Peyer's patch (tissue), 4 donors: ENCODE results near the gene TPPP.

Experiments
- POLR2A ChIP-seq, 2 donors: fragments of 450-650 bp; IDR thresholded peaks; one replicate each; pipeline ENCODE4 v1.5.1; 2017; ENCODE audit warnings: antibody characterized with exemption in 2 of 2, mild to moderate bottlenecking in 2 of 2, moderate library complexity in 2 of 2
- TF ChIP-seq, protein P1 (sequence below), 6 experiments: fragments of 450-650 bp in 4 of 6; fragments of 200-600 bp in 2 of 6; sonication (generic) in 1 of 6; IDR thresholded peaks; one replicate each; pipeline ENCODE4 v1.5.1; 2017 to 2019; ENCODE audit warnings: antibody characterized with exemption in 6 of 6, mild to moderate bottlenecking in 3 of 6, moderate library complexity in 1 of 6

DNA sequence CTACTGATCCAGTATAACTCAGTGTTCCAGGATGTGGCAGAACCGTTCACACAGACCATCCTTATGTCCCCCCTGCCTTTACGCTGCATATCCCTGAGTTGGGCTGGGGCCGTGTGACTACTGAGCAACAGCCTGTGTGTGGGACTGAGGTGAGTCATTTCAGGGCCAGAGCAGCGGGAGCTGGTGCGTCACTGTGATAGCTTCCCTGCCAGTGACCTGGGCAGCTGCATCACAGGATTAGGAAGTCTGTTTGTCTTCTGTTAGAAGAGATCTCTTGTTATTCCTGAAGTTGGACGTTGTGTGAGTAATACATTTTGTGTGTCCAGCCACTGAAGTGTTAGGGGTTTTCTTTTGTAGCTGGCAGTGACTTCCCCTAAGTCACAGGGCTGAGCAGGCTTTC, 35.6 kb downstream of the TPPP start:
- TF ChIP-seq, protein P1, sequence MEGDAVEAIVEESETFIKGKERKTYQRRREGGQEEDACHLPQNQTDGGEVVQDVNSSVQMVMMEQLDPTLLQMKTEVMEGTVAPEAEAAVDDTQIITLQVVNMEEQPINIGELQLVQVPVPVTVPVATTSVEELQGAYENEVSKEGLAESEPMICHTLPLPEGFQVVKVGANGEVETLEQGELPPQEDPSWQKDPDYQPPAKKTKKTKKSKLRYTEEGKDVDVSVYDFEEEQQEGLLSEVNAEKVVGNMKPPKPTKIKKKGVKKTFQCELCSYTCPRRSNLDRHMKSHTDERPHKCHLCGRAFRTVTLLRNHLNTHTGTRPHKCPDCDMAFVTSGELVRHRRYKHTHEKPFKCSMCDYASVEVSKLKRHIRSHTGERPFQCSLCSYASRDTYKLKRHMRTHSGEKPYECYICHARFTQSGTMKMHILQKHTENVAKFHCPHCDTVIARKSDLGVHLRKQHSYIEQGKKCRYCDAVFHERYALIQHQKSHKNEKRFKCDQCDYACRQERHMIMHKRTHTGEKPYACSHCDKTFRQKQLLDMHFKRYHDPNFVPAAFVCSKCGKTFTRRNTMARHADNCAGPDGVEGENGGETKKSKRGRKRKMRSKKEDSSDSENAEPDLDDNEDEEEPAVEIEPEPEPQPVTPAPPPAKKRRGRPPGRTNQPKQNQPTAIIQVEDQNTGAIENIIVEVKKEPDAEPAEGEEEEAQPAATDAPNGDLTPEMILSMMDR (IDR thresholded peaks at IDR 0.05) = no peak
- no peak for TF ChIP-seq POLR2A (IDR thresholded peaks at IDR 0.05)
